ENCODE results near the gene MFAP4. TPM values are rescaled to one million over a fixed set of nuclear protein-coding genes. Genes with fewer than 3 reads are reported as not detected.

Gene MFAP4
- total RNA-seq, 1 experiment from 2014 or later: 0.52 TPM

- Histone ChIP-seq H3K27ac (ENCODE audit: low read depth, low read length) (peak overlapping the region; percentile 76; the same call in 1 of the 2 replicates), H3K27me3 (ENCODE audit: insufficient read depth, low read length) (no peaks in the 10 kb centered on the region), H2AFZ (ENCODE audit: low read depth, low read length, poor library complexity, severe bottlenecking) (no peak overlapping the region), H3K9me2 (ENCODE audit: insufficient read depth) (no peaks in the 10 kb centered on the region), H3K79me2 (ENCODE audit: insufficient read depth, low read length) (0 out of 2 replicates have a peak, but pooled peaks cover 12% of the 10 kb centered on the region), H3K4me1 (ENCODE audit: control insufficient read depth in 1 of 2, insufficient read depth in 2 of 2, low read length in 2 of 2) (peaks cover 9 to 28% of the 10 kb centered on the region in 2 experiments), H3K9me3 (ENCODE audit: control insufficient read depth in 1 of 2, insufficient read depth in 1 of 2, low read depth in 1 of 2, low read length in 2 of 2) (no peaks in the 10 kb centered on the region), H3K9ac (ENCODE audit: low read length) (peak overlapping the region; percentile 85), H3K36me3 (ENCODE audit: control insufficient read depth in 1 of 2, insufficient read depth in 2 of 2, low read length in 2 of 2) (peaks cover 4 to 7% of the 10 kb centered on the region in 2 experiments; a peak in 1 of 4 replicates), H4K20me1 (ENCODE audit: insufficient read depth) (no peaks in the 10 kb centered on the region), H3K4me3 (replicated peaks in 1 of 2; ENCODE audit: low read depth in 1 of 2, low read length in 2 of 2) (peak overlapping the region; percentile 80 to 91), H3K4me2 (ENCODE audit: low read length) (peak overlapping the region; percentile 86)
- ATAC-seq (no peak), DNase-seq (ENCODE audit: low read depth, low spot score) (no peak)
- ChIA-PET RAD21 (ENCODE audit: low non-redundant PET in 1 of 2, low total read pairs in 2 of 2, uncharacterized antibody in 2 of 2, unreplicated experiment in 2 of 2) (interaction anchor here (0.6 to 2.3 kb wide), 7 partner anchors 15 to 404 kb away, joined by 3 to 12 read pairs (median 8); partner anchors contain the start of gene MAPK7 (in 2 of the 2)), POLR2A (interaction anchor here (1.0 to 1.9 kb wide), 4 partner anchors 9 to 285 kb away, joined by 3 to 13 read pairs (median 3); partner anchors contain the start of gene MAPK7), CTCF (interaction anchor here (0.8 to 5.1 kb wide), 27 partner anchors 9 to 754 kb away, joined by 3 to 69 read pairs (median 3); partner anchors contain the start of genes ALDH3A2 and MAPK7)
- intact Hi-C loops (cut with micrococcal nuclease): loop anchor here (1.0 to 5.0 kb wide), 3 partner anchors 144 to 403 kb away; no protein-coding TSS in a partner anchor
- BruUV-seq (replicated peaks): no TSS peak
- TF ChIP-seq JUND (IDR thresholded peaks at IDR 0.05): no peak
- TF ChIP-seq MAX (IDR thresholded peaks at IDR 0.05): no peak
- no peak for TF ChIP-seq SIN3A (IDR thresholded peaks at IDR 0.05; ENCODE audit: low read depth)
- TF ChIP-seq CTCF (IDR thresholded peaks at IDR 0.05 in 2 of 3, conservative IDR thresholded peaks at IDR 0.05 in 1 of 3; ENCODE audit: borderline replicate concordance in 1 of 3, insufficient read depth in 1 of 3, low read depth in 2 of 3, low read length in 2 of 3): no peak
- no peak for TF ChIP-seq SRF (IDR thresholded peaks at IDR 0.05; ENCODE audit: low read depth)
- no peak for TF ChIP-seq CBX3 (IDR thresholded peaks at IDR 0.05; ENCODE audit: low read depth)
- no peak for TF ChIP-seq FOSL1 (IDR thresholded peaks at IDR 0.05; ENCODE audit: low read depth)
- no peak for TF ChIP-seq TCF7L2 (IDR thresholded peaks at IDR 0.05; ENCODE audit: borderline replicate concordance, extremely low read depth, insufficient read depth, insufficient read length)
- TF ChIP-seq CEBPB (IDR thresholded peaks at IDR 0.05; ENCODE audit: low read depth): no peak
- TF ChIP-seq EZH2 (IDR thresholded peaks at IDR 0.05): no peak
- TF ChIP-seq ZNF274 (IDR thresholded peaks at IDR 0.05; ENCODE audit: low read depth, low read length): no peak
- TF ChIP-seq POLR2A (IDR thresholded peaks at IDR 0.05; ENCODE audit: borderline replicate concordance, extremely low read depth, insufficient read depth, insufficient read length): no peak
- no peak for TF ChIP-seq ZFX (IDR thresholded peaks at IDR 0.05)
- TF ChIP-seq ZBTB33 (IDR thresholded peaks at IDR 0.05; ENCODE audit: extremely low read depth, insufficient replicate concordance, low read length): no peak
- no peak for TF ChIP-seq REST (IDR thresholded peaks at IDR 0.05; ENCODE audit: low read depth)
- TF ChIP-seq EZH2phosphoT487 (IDR thresholded peaks at IDR 0.05; ENCODE audit: borderline replicate concordance): no peak
- no peak for TF ChIP-seq POLR2AphosphoS5 (IDR thresholded peaks at IDR 0.05; ENCODE audit: low read depth, low read length)
- no peak for TF ChIP-seq ELF1 (IDR thresholded peaks at IDR 0.05; ENCODE audit: borderline replicate concordance, low read depth)
- no peak for TF ChIP-seq RAD21 (IDR thresholded peaks at IDR 0.05; ENCODE audit: low read depth)
Measured at GRCh38 chr17:19363114-19363438, 23.9 kb downstream of the MFAP4 start.
